ENCODE measurements around the gene STAC2.

DNA sequence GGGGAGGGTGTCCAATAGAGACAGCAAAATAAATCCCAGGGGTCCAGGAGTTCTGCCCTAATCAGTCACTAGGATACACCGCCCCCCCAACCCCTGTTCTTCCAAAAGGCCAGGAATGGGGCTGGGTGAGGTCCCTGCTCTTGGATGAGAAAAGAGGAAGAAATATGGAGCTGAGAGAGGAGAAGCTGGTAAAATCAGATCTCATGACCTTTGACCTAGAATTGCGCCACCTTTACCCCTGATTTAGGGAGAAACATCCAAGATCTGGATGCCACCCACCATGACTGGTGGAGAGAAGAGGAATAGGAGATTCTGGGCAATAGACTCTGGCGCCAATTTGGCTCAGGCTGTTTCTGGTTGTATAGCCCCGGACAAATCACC lies 27.6 kb downstream of the STAC2 start:
- no peak for TF ChIP-seq MAFG (CRISPR knock-in tag; IDR thresholded peaks at IDR 0.05)
- TF ChIP-seq HNRNPLL (IDR thresholded peaks at IDR 0.05; ENCODE audit: low read depth, low read length, poor library complexity, severe bottlenecking) = no peak
- TF ChIP-seq, protein P1, sequence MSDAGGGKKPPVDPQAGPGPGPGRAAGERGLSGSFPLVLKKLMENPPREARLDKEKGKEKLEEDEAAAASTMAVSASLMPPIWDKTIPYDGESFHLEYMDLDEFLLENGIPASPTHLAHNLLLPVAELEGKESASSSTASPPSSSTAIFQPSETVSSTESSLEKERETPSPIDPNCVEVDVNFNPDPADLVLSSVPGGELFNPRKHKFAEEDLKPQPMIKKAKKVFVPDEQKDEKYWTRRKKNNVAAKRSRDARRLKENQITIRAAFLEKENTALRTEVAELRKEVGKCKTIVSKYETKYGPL (CRISPR knock-in tag; IDR thresholded peaks at IDR 0.05) = no peak
- no peak for TF ChIP-seq TBL1XR1 (IDR thresholded peaks at IDR 0.05; ENCODE audit: borderline replicate concordance, low read length, partially characterized antibody)
- no peak for TF ChIP-seq EZH2 (conservative IDR thresholded peaks at IDR 0.05; ENCODE audit: low read depth, low read length)
- TF ChIP-seq GABPB1 (CRISPR knock-in tag; IDR thresholded peaks at IDR 0.05) = no peak
- TF ChIP-seq ZKSCAN1 (IDR thresholded peaks at IDR 0.05; ENCODE audit: low read length) = no peak
- TF ChIP-seq RELA (CRISPR knock-in tag; IDR thresholded peaks at IDR 0.05) = no peak
